WTC11 (cell line): ENCODE results near the gene DTHD1. TPM values are rescaled to one million over a fixed set of nuclear protein-coding genes. Genes with fewer than 3 reads are reported as not detected.

Experiments used
- ATAC-seq: fragments of 200-7000 bp; cut with Tn5 transposase; 2 replicates; pipeline ENCODE4 v1.10.0; 2021; ENCODE audit warnings: mild to moderate bottlenecking, moderate library complexity
- CTCF ChIA-PET: fragments of 300-600 bp; sonication (Branson Sonifier 250); formaldehyde crosslinking; loops from one replicate; lab custom pipeline; 2021; ENCODE audit warnings: antibody characterized with exemption; lab: Charles Lee
- POLR2A ChIA-PET: fragments of 350-600 bp; sonication (Branson Sonifier 250); formaldehyde crosslinking; loops from one replicate; lab custom pipeline; 2021; ENCODE audit warnings: antibody characterized with exemption; lab: Charles Lee
- DNase-seq: peaks from one replicate; pipeline ENCODE4 v3.0.0; 2021; ENCODE audit warnings: low spot score
- H3K27ac Mint-ChIP-seq: 2 replicates; pipeline ENCODE4 v1.8.0; 2021; ENCODE audit warnings: mixed read lengths
- H3K27me3 Mint-ChIP-seq: 2 replicates; pipeline ENCODE4 v1.8.0; 2021; ENCODE audit warnings: low read depth, mild to moderate bottlenecking, moderate library complexity, mixed read lengths
- H3K36me3 Mint-ChIP-seq: 2 replicates; pipeline ENCODE4 v1.8.0; 2021; ENCODE audit warnings: mixed read lengths
- H3K4me1 Mint-ChIP-seq: 2 replicates; pipeline ENCODE4 v1.8.0; 2022; ENCODE audit warnings: mixed read lengths
- H3K4me3 Mint-ChIP-seq: 2 replicates; pipeline ENCODE4 v1.8.0; 2021; ENCODE audit warnings: mild to moderate bottlenecking, moderate library complexity, mixed read lengths
- H3K9me3 Mint-ChIP-seq: 2 replicates; pipeline ENCODE4 v1.8.0; 2021; ENCODE audit warnings: mixed read lengths
- ATF1 ChIP-seq: sonication (generic); formaldehyde crosslinking; IDR thresholded peaks from 2 replicates; pipeline ENCODE4 v1.8.1; 2023; ENCODE audit warnings: mild to moderate bottlenecking, moderate library complexity, missing genetic modification reagents
- CREB1 ChIP-seq: sonication (generic); formaldehyde crosslinking; IDR thresholded peaks from 2 replicates; pipeline ENCODE4 v1.8.0; 2023; ENCODE audit warnings: mild to moderate bottlenecking, missing genetic modification reagents
- E2F1 ChIP-seq: sonication (generic); formaldehyde crosslinking; IDR thresholded peaks from 2 replicates; pipeline ENCODE4 v1.8.0; 2022; ENCODE audit warnings: mild to moderate bottlenecking, missing genetic modification reagents
- ELF4 ChIP-seq: sonication (generic); formaldehyde crosslinking; IDR thresholded peaks from 2 replicates; pipeline ENCODE4 v1.8.1; 2022; ENCODE audit warnings: low read depth, mild to moderate bottlenecking, moderate library complexity, missing genetic modification reagents
- FOXJ3 ChIP-seq: sonication (generic); formaldehyde crosslinking; IDR thresholded peaks from 2 replicates; pipeline ENCODE4 v1.9.0; 2021; ENCODE audit warnings: missing genetic modification reagents, mild to moderate bottlenecking, borderline replicate concordance
- FOXP1 ChIP-seq: sonication (generic); formaldehyde crosslinking; IDR thresholded peaks from 2 replicates; pipeline ENCODE4 v1.8.0; 2022; ENCODE audit warnings: missing genetic modification reagents, mild to moderate bottlenecking, moderate library complexity, borderline replicate concordance
- FOXP4 ChIP-seq: sonication (generic); formaldehyde crosslinking; IDR thresholded peaks from 2 replicates; pipeline ENCODE4 v1.8.0; 2022; ENCODE audit warnings: mild to moderate bottlenecking, missing genetic modification reagents
- HMGA2 ChIP-seq: fragments of 250-450 bp; sonication (Bioruptor Pico); IDR thresholded peaks from 2 replicates; pipeline ENCODE4 v1.4.0; 2021; ENCODE audit warnings: mild to moderate bottlenecking, moderate library complexity
- IRF2 ChIP-seq: sonication (generic); formaldehyde crosslinking; IDR thresholded peaks from 2 replicates; pipeline ENCODE4 v1.8.0; 2022; ENCODE audit warnings: low read depth, missing genetic modification reagents, borderline replicate concordance
- MAX ChIP-seq: sonication (generic); formaldehyde crosslinking; IDR thresholded peaks from 2 replicates; pipeline ENCODE4 v1.8.0; 2022; ENCODE audit warnings: mild to moderate bottlenecking, missing genetic modification reagents
- NR1H2 ChIP-seq: sonication (generic); formaldehyde crosslinking; IDR thresholded peaks from 2 replicates; pipeline ENCODE4 v1.9.0; 2021; ENCODE audit warnings: mild to moderate bottlenecking, moderate library complexity, missing genetic modification reagents
- PREB ChIP-seq: sonication (generic); formaldehyde crosslinking; IDR thresholded peaks from 2 replicates; pipeline ENCODE4 v1.8.1; 2022; ENCODE audit warnings: mild to moderate bottlenecking, missing genetic modification reagents, moderate library complexity, borderline replicate concordance
- PRRX2 ChIP-seq: fragments of 250-450 bp; sonication (Bioruptor Pico); IDR thresholded peaks from 2 replicates; pipeline ENCODE4 v1.8.0; 2021; ENCODE audit warnings: mild to moderate bottlenecking
- TCF7 ChIP-seq: sonication (generic); formaldehyde crosslinking; IDR thresholded peaks from 2 replicates; pipeline ENCODE4 v1.8.0; 2022; ENCODE audit warnings: mild to moderate bottlenecking, low read depth, missing genetic modification reagents, moderate library complexity
- ZNF232 ChIP-seq: sonication (generic); formaldehyde crosslinking; IDR thresholded peaks from 2 replicates; pipeline ENCODE4 v1.8.0; 2022; ENCODE audit warnings: mild to moderate bottlenecking, missing genetic modification reagents
- ZNF263 ChIP-seq: sonication (generic); formaldehyde crosslinking; IDR thresholded peaks from 2 replicates; pipeline ENCODE4 v1.8.1; 2022; ENCODE audit warnings: low read depth, mild to moderate bottlenecking, moderate library complexity, missing genetic modification reagents
- ZNF396 ChIP-seq: fragments of 250-450 bp; sonication (Bioruptor Pico); IDR thresholded peaks from 2 replicates; pipeline ENCODE4 v1.8.0; 2021; ENCODE audit warnings: mild to moderate bottlenecking, moderate library complexity, borderline replicate concordance
- ZNF416 ChIP-seq: fragments of 250-450 bp; sonication (Bioruptor Pico); IDR thresholded peaks from 2 replicates; pipeline ENCODE4 v1.9.0; 2021; ENCODE audit warnings: mild to moderate bottlenecking, inconsistent platforms
- total RNA-seq: library from RNA; stranded (reverse); gene quantifications from 3 replicates; pipeline ENCODE4 v1.2.3, GENCODE V29; 2021
- TF ChIP-seq, protein P1 (sequence below): sonication (generic); formaldehyde crosslinking; IDR thresholded peaks from 2 replicates; pipeline ENCODE4 v1.8.0; 2023; ENCODE audit warnings: mild to moderate bottlenecking, missing genetic modification reagents
- TF ChIP-seq, protein P2 (sequence below): sonication (generic); formaldehyde crosslinking; IDR thresholded peaks from 2 replicates; pipeline ENCODE4 v1.8.1; 2023; ENCODE audit warnings: mild to moderate bottlenecking, missing genetic modification reagents
- TF ChIP-seq, protein P3 (sequence below): fragments of 200-600 bp; IDR thresholded peaks from 2 replicates; pipeline ENCODE4 v1.8.0; 2022; ENCODE audit warnings: antibody characterized with exemption

DTHD1 gene
- total RNA-seq, 1 experiment from 2014 or later, result not detected

GRCh38 chr4:36360755-36361154 is 79.3 kb downstream of the DTHD1 start:
- TF ChIP-seq TCF7 (CRISPR knock-in tag) (no peak), CREB1 (CRISPR knock-in tag) (no peak), MAX (CRISPR knock-in tag) (no peak), ZNF263 (CRISPR knock-in tag) (no peak)
- TF ChIP-seq, protein P1, sequence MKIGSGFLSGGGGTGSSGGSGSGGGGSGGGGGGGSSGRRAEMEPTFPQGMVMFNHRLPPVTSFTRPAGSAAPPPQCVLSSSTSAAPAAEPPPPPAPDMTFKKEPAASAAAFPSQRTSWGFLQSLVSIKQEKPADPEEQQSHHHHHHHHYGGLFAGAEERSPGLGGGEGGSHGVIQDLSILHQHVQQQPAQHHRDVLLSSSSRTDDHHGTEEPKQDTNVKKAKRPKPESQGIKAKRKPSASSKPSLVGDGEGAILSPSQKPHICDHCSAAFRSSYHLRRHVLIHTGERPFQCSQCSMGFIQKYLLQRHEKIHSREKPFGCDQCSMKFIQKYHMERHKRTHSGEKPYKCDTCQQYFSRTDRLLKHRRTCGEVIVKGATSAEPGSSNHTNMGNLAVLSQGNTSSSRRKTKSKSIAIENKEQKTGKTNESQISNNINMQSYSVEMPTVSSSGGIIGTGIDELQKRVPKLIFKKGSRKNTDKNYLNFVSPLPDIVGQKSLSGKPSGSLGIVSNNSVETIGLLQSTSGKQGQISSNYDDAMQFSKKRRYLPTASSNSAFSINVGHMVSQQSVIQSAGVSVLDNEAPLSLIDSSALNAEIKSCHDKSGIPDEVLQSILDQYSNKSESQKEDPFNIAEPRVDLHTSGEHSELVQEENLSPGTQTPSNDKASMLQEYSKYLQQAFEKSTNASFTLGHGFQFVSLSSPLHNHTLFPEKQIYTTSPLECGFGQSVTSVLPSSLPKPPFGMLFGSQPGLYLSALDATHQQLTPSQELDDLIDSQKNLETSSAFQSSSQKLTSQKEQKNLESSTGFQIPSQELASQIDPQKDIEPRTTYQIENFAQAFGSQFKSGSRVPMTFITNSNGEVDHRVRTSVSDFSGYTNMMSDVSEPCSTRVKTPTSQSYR (CRISPR knock-in tag), result no peak
- TF ChIP-seq, protein P2, sequence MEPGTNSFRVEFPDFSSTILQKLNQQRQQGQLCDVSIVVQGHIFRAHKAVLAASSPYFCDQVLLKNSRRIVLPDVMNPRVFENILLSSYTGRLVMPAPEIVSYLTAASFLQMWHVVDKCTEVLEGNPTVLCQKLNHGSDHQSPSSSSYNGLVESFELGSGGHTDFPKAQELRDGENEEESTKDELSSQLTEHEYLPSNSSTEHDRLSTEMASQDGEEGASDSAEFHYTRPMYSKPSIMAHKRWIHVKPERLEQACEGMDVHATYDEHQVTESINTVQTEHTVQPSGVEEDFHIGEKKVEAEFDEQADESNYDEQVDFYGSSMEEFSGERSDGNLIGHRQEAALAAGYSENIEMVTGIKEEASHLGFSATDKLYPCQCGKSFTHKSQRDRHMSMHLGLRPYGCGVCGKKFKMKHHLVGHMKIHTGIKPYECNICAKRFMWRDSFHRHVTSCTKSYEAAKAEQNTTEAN (CRISPR knock-in tag), result no peak
- H3K27ac Mint-ChIP-seq, result no peak overlapping the region
- no peak for DNase-seq
- ATAC-seq, result no peak
- no peaks in the 10 kb centered on the region for H3K9me3 Mint-ChIP-seq
- H3K27me3 Mint-ChIP-seq, result no peaks in the 10 kb centered on the region
- H3K36me3 Mint-ChIP-seq, result no peaks in the 10 kb centered on the region
- no peak overlapping the region for H3K4me3 Mint-ChIP-seq
- CTCF ChIA-PET, result no interaction called here
- POLR2A ChIA-PET, result no interaction called here
- no peaks in the 10 kb centered on the region for H3K4me1 Mint-ChIP-seq

DNA sequence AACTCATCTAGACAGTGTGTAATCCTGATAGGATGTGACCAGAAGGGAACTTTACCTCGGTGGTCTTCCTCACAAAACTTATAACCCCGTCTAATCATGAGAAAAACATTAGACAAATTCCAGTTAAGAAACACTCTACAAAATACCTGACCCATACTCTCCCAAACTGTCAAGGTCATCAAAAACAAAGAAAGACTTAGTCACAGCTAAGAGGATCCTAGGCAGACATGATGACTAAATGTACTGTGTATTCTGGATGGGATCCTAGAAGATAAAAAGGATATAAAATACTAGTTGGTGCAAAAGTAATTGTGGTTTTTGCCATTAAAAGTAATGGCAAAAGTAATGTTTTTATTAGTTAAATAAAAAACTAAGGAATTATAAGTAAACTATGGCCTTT is 81.6 kb downstream of the DTHD1 start:
- Mint-ChIP-seq H3K36me3 (no peaks in the 10 kb centered on the region), H3K4me3 (no peak overlapping the region), H3K4me1 (no peaks in the 10 kb centered on the region), H3K27ac (no peak overlapping the region), H3K9me3 (no peaks in the 10 kb centered on the region), H3K27me3 (no peaks in the 10 kb centered on the region)
- DNase-seq (no peak), ATAC-seq (no peak)
- ChIA-PET POLR2A (no interaction called here), CTCF (interaction anchor here (1.0 to 1.3 kb wide), 2 partner anchors 37 kb away, joined by 3 to 4 read pairs; no protein-coding TSS in a partner anchor)
- TF ChIP-seq NR1H2 (CRISPR knock-in tag), result no peak
- TF ChIP-seq E2F1, result no peak

DNA sequence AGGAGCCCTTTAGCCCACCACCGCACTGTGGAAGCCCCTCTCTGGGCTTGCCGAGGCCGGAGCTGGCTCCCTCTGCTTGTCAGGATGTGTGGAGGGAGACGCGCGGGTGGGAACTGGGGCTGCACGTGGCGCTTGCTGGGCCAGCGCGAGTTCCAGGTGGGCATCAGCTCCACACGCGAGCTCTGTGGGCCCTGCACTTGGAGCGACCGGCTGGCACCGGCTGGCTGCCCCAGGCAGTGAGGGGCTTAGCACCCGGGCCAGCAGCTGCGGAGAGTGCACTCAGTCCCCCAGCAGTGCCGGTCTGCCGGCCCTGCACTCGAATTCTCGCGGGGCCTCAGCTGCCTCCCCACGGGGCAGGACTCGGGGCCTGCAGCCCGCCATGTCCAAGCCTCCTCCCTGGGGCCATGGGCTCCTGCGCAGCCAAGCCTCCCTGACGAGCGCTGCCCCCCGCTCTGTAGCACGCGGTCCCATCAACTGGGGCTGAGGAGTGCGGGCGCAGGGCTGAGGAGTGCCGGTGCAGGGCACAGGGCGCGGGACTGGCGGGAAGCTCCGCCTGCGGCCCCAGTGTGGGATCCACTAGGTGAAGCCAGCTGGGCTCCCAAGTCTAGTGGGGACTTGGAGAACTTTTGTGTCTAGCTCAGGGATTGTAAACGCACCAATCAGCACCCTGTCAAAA is 93.6 kb downstream of the DTHD1 start:
- no peaks in the 10 kb centered on the region for H3K4me1 Mint-ChIP-seq
- POLR2A ChIA-PET, result no interaction called here
- CTCF ChIA-PET, result no interaction called here
- no peak overlapping the region for H3K4me3 Mint-ChIP-seq
- DNase-seq, result no peak
- peaks cover 41% of the 10 kb centered on the region for H3K36me3 Mint-ChIP-seq
- no peak for ATAC-seq
- H3K27me3 Mint-ChIP-seq, result peaks cover 8% of the 10 kb centered on the region
- no peak overlapping the region for H3K27ac Mint-ChIP-seq
- TF ChIP-seq HMGA2 (CRISPR knock-in tag) (no peak), FOXP1 (CRISPR knock-in tag) (no peak), ZNF416 (CRISPR knock-in tag) (no peak), CREB1 (CRISPR knock-in tag) (no peak), ELF4 (CRISPR knock-in tag) (no peak), ZNF396 (CRISPR knock-in tag) (no peak), PREB (no peak), ZNF263 (CRISPR knock-in tag) (no peak), ZNF232 (CRISPR knock-in tag) (no peak), FOXP4 (no peak), FOXJ3 (CRISPR knock-in tag) (no peak), PRRX2 (CRISPR knock-in tag) (no peak), IRF2 (CRISPR knock-in tag) (no peak), ATF1 (CRISPR knock-in tag) (no peak)
- TF ChIP-seq, protein P3, sequence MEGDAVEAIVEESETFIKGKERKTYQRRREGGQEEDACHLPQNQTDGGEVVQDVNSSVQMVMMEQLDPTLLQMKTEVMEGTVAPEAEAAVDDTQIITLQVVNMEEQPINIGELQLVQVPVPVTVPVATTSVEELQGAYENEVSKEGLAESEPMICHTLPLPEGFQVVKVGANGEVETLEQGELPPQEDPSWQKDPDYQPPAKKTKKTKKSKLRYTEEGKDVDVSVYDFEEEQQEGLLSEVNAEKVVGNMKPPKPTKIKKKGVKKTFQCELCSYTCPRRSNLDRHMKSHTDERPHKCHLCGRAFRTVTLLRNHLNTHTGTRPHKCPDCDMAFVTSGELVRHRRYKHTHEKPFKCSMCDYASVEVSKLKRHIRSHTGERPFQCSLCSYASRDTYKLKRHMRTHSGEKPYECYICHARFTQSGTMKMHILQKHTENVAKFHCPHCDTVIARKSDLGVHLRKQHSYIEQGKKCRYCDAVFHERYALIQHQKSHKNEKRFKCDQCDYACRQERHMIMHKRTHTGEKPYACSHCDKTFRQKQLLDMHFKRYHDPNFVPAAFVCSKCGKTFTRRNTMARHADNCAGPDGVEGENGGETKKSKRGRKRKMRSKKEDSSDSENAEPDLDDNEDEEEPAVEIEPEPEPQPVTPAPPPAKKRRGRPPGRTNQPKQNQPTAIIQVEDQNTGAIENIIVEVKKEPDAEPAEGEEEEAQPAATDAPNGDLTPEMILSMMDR, result no peak
- TF ChIP-seq, all 79 proteins: peak for 0
- H3K9me3 Mint-ChIP-seq, result peaks cover 61% of the 10 kb centered on the region
